ENCODE data around the gene NR2C2AP.
"Not testable (repeated sequence)": the region's sequence is repeated elsewhere in the genome, so short reads cannot be mapped to it uniquely, and the experiment has no call there.

The NR2C2AP gene, protein sequence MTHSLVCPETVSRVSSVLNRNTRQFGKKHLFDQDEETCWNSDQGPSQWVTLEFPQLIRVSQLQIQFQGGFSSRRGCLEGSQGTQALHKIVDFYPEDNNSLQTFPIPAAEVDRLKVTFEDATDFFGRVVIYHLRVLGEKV

DNA sequence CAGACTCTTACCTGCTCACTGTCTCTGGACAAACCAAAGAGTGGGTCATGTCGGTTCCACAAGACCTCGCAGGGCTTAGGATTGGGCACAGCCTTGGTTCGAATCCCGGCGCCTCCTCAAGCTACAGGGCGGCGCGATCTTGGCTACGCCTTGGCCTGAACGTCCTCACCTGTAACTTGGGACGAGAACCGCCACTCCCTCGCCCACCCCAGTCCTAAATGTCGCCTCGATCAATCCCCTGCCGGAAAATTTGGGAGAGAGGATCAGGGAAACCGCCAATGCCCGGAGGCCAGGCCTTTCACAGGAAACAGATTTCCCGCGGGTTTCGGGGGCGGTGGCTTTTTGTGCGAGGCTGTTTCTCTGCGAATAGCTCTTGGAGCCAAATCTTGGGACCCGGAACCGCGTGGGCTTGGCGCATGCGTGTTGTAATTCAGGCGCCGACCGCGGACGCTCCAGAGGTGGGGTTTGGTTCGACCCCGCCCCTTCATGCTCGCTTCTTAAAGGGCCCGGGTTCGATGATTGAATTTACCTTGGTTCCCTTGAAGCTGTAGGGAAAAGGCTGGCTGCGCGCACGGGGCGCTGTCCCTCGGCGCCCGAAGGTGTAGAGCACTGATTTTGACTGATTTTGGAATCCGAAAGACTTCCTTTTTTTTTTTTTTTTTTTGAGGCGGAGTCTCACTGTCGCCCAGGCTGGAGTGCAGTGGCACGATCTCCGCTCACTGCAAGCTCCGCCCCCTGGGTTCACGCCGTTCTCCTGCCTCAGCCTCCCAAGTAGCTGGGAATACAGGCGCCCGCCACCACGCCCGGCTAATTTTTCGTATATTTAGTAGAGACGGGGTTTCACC, at the start of gene NR2C2AP:
Gene NR2C2AP, minus strand, starts transcription at position 403 of the 845 bp plus-strand sequence. Its CDS starts 354 bp downstream, at position 49.
- peak; percentile 93 for DNase-seq (ENCODE audit: low read depth)

DNA sequence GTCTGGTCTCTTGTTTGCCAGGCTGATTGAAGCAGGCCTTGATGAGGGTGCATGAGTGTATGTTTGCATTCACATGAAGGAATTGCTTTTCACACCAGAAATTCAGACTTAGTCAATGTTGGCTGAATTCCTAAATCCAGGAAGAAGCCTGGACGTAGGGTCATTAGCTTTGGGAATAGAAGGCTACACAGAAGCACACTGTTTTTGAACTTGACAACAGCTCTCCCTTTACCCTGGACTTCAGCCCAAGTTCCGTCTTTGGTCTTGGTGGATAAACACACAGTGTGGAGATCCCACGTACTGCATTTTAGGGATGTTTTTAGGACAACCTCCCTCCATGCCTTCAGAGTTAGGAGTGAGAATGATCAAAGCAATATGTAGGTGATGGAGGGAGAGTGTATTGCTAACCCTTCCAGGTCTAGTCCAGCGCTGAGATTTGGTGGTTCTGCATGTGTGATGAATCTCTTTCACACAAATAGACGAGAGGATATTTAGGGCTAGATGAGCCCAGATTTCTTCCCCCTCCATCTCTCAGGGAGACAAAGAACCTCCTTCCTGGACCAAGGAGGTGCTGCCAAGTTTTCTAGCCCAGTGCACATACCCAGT, 47.1 kb upstream of the NR2C2AP start:
- no peak for DNase-seq (ENCODE audit: low read depth)

DNA sequence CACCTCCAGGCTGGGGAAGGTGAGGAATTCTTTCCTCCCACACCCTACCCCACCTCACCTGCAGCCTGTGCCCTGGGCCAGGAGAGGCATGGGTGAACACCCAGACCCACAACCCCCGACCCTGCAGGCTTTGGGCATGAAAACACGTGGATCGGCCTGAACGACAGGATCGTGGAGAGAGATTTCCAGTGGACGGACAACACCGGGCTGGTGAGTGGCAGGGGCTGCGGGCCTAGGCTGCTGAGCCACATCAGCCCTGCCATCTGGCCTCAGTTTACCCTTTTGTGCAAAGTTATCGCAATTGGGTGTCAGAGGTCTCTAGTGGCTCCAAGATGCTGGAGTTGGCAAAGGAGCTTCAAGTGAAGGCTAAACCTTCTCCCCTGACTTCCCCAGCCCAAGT, 37.3 kb upstream of the NR2C2AP start:
- no peak for DNase-seq (ENCODE audit: low read depth)

DNA sequence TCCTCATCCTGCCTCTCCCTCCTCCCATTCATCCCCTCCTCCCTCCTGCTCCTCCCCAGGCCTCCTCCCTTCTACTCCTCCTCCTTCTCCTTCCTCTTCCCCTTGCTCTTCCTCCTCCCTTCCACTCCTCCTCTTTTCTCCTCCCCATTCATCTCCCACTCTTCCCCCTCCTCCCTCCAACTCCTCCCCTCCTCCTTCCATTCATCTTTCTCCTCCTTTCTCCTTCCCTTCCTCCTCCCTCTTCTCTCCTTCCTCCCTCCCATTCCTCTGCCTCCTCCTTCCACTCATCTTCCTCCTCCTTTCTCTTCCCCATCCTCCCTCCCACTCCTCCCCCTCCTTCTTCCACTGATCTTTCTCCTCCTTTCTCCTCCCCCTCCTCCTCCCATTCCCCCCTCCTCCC, 36.5 kb upstream of the NR2C2AP start:
- DNase-seq (ENCODE audit: low read depth): no peak

DNA sequence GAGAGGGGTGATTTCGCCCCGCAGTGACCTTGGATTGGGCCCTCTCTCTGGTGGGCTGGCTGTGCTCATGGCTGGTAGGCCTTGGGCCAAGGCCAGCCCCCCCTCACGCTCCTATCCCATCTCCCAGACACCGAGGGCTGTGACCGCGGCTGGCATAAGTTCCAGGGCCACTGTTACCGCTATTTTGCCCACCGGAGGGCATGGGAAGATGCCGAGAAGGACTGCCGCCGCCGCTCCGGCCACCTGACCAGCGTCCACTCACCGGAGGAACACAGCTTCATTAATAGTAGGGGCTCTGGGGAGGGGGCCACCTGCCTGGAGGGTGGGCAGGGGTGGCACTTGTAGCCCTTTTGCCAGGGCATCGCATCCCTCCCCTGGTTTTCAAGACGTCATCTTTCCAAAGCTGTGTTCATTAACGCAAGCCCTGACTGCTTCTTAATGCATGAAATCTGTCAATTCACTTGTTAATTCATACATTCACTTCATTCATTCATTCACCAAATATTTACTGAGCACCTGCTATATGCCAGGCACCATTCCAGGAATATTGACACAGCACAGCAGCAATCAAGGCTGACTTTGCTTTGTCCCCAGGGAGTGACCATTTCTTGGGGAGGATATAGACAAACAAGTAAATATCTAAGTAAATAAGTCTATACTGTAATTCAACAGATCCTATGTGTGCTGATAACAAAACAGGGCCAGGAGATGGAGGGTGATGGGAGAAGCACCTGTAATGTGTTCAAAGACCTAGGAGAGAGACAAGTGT, 35.1 kb upstream of the NR2C2AP start:
- DNase-seq (ENCODE audit: low read depth): no peak

DNA sequence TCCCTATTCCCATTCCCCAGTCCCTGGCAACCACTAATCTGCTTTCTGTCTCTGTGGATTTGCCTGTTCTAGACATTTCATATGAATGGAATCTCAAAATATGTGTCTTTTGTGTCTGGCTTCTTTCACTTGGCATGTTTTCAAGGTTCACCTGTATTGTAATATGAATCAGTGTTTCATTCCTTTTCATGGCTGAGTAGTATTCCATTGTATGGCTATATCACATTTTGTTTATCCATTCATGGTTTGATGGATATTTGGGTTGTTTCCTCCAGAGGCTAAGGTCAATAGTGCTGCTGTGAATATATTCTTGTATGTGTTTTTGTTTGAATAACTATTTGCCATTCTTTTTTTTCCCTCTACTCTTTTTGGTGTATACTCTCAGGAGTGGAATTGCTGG, 33.0 kb upstream of the NR2C2AP start:
- no peak for DNase-seq (ENCODE audit: low read depth)

DNA sequence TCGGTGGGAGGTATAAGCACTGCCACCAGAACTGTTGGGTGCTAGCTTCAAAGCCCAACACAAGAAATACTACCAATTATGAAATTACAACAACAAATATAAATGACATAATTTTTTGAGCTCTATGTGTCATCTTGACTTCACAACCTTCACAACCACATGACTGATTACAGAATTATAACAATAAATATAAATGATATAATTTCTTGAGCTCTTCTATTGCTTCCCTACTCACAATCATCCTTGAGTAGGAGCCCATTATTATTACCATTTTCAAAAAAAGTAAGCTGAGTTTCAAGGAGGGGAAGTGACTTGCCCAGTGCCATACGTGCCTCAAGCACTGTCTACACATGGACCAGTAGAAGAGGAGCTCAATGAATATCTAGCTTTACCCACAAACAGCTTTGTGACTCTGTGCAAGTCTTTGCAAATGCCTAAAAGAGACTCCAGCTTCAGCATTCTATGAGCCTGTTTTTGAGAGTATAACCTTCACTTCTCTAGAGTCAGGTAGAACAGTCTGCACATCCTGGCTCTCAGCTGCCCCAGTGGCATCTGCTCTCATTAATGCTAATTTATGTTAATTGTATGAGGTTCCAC, 31.1 kb upstream of the NR2C2AP start:
- DNase-seq (ENCODE audit: low read depth): no peak

DNA sequence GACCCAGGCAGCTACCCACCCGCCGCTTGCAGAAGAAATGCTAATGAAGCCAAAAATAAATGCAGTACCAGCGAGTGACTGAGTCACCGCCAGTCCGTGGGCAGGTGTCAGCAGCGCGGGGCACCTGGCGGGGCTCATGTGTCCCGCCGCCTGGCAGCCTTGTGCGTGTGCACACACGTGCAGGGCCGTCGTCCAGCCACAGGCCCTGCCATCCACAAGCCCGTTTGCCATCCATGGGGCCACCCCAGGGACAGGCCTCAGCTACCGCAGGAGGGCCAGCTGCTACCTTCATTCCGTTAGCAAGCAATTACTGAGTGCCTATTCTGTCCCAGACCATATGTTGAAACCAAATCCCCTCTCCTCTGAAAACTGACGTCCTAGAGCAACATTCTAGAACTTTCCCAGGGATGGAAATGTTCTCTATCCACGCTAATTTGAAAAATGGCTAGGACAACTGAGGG, 29.1 kb upstream of the NR2C2AP start:
- DNase-seq (ENCODE audit: low read depth): no peak

DNA sequence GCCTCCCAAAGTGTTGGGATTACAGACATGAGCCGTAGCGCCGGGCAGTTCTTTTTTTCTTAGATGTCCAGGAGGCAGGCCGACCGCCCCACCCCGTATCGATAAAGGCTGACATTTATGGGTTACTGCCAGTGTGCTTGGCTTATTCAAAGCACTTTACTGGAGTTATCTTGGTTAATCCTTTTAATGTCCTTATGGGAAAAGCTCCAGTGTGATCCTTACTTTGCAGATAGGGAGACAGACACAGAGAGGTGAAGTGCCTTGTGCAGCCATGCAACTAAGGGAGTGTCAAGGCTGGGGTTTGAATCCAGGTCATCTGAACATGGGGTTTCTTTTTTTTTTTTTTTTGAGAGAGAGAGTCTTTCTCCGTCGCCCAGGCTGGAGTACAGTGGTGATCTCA, 27.8 kb upstream of the NR2C2AP start:
- DNase-seq (ENCODE audit: low read depth): no peak

DNA sequence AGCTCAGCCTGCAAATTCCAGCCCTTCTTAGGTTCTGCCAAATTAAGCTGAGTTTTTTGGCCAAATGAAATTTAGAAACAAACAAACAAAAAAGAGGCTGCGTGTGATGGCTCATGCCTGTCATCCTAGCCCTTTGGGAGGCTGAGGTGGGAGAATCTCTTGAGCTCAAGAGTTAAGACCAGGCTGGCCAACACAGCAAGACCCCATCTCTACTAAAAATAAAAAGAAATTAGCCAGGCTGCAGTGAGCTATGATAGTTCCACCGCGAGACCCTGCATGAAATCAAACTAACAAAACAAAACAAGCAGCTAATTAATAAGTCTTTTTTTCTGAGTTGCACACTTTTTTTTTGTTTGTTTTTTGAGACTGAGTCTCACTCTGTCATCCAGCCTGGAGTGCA, 26.5 kb upstream of the NR2C2AP start:
- no peak for DNase-seq (ENCODE audit: low read depth)

DNA sequence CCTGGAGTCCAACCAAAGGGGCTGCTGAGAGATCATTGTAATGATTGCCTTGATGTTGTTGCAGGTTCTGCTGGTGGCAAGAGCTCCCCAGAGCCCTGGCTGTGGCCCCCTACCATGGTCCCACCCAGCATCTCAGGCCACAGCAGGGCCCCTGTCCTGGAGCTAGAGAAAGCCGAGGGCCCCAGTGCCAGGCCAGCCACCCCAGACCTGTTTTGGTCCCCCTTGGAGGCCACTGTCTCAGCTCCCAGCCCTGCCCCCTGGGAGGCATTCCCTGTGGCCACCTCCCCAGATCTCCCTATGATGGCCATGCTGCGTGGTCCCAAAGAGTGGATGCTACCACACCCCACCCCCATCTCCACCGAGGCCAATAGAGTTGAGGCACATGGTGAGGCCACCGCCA, 24.0 kb upstream of the NR2C2AP start:
- DNase-seq (ENCODE audit: low read depth): no peak

DNA sequence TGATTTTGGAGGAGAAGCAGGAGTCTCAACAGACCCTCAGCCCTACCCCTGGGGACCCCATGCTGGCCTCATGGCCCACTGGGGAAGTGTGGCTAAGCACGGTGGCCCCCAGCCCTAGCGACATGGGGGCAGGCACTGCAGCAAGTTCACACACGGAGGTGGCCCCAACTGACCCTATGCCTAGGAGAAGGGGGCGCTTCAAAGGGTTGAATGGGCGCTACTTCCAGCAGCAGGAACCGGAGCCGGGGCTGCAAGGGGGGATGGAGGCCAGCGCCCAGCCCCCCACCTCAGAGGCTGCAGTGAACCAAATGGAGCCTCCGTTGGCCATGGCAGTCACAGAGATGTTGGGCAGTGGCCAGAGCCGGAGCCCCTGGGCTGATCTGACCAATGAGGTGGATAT, 23.4 kb upstream of the NR2C2AP start:
- no peak for DNase-seq (ENCODE audit: low read depth)

DNA sequence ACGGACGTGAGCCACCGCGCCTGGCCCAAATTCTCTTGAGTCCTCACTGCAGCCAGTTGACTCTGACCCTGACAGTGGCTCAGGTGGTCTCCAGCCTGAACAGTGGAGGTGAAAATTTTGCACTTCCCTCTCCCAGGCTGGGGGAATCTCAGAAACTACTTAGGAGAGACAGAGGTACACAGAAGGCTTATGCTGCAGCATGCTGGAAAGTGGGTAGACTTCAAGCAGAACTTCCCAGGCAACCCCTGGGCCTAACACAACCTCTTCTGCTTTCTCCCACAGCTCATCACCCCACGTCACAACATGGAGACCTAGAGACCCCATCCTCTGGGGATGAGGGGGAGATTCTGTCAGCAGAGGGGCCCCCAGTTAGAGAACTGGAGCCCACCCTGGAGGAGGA, 23.0 kb upstream of the NR2C2AP start:
- DNase-seq (ENCODE audit: low read depth): no peak

DNA sequence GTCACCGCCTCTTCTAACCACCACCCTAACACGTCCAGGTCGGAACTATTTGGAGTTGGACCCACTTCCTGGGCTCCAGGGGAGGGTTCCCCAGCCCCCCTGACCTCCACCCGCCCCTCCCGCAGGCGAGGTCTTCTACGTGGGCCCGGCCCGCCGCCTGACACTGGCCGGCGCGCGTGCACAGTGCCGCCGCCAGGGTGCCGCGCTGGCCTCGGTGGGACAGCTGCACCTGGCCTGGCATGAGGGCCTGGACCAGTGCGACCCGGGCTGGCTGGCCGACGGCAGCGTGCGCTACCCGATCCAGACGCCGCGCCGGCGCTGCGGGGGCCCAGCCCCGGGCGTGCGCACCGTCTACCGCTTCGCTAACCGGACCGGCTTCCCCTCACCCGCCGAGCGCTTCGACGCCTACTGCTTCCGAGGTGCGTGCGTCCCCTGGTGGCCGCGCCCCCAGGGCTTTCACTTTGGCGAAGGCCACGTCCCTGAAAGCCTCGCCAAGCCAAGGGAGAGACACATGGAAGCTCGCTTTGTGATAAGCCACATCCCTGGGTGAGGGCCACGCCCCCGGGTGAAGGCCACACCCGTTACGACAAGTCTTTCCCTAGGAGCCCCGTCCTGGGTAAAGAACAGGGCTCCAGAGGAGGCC, 21.8 kb upstream of the NR2C2AP start:
- peak; percentile 83 for DNase-seq (ENCODE audit: low read depth)

DNA sequence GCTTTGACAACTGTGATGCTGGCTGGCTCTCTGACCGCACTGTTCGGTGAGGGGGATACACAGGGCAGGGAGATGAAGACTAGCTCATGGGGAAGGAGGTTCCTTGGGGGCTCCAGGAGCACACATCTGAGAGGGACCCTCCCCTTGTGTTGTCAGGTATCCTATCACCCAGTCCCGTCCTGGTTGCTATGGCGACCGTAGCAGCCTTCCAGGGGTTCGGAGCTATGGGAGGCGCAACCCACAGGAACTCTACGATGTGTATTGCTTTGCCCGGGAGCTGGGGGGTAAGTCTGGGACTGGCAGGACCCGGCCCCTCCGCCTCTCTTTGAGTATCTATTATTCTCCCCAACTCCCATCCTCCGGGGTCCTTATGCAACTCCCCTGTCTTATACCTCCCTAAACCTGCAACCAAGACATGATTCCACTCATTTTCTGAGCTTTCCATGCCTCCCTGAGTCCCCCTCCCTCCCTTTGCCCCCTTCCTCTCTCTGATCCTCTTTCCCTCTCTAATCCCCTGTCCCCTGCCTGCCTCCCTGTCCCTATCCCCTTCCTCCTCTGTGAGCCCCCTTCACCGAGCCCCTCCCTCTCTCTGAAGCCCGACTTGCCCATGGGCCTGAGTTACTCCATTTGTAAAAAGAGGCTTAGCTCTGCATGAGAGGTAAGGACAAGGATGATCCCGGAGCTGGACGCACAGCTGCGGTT, 21.1 kb upstream of the NR2C2AP start:
- no peak for DNase-seq (ENCODE audit: low read depth)

DNA sequence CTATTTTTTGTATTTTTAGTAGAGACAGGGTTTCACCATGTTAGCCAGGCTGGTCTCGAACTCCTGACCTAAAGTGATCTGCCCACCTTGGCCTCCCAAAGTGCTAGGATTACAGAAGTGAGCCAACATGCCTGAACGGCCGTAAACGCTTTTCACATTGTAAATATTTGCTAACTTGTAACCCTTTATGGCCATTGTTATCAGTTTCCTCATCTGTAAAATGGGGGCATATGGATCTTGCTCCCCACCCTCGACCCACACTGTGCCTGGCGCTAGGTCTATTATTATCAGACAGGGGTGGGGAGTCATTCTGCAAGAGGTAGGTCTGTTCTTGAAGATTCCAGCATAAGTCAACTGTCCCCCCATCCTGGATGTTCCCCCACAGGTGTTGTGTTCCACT, 20.4 kb upstream of the NR2C2AP start:
- no peak for DNase-seq (ENCODE audit: low read depth)

DNA sequence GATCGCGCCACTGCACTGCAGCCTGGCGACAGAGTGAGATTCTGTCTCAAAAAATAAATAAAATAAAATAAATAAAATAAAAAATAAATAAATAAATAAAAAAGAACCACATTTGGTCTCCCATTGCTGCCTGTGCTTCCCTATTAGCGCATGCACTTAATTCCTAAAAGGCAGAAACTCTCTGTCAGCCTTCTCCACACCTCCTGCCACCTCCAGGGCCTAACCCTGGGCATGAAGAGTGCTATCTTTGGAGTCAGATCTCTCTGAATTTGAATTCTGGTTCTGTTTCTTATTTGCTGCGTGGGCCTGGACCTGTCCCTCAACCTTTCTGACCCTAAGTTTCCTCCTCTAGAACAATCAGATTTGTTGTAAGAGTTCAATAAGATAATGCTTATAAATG, 19.8 kb upstream of the NR2C2AP start:
- DNase-seq (ENCODE audit: low read depth): no peak

DNA sequence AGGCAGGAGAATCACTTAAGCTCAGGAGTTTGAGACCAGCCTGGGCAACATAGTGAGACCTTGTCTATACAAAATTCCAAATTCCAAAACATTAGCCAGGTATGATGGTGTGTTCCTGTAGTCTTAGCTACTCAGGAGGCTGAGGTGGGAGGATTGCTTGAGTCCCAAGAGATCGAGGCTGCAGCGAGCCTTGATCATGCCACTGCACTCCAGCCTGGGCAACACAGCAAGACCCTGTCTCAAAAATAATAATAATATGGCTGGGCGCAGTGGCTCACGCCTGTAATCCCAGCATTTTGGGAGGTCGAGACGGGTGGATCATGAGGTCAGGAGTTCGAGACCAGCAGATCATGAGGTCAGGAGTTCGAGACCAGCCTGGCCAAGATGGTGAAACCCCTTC, 17.8 kb upstream of the NR2C2AP start:
- DNase-seq (ENCODE audit: low read depth): not testable (repeated sequence)

DNA sequence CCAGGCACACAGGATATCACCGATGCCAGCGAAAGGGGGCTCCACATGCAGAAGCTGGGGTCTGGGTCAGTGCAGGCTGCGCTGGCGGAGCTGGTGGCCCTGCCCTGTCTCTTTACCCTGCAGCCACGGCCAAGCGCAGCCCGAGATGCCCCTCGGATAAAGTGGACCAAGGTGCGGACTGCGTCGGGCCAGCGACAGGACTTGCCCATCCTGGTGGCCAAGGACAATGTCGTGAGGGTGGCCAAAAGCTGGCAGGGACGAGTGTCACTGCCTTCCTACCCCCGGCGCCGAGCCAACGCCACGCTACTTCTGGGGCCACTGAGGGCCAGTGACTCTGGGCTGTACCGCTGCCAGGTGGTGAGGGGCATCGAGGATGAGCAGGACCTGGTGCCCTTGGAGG, 15.7 kb upstream of the NR2C2AP start:
- DNase-seq (ENCODE audit: low read depth): no peak

DNA sequence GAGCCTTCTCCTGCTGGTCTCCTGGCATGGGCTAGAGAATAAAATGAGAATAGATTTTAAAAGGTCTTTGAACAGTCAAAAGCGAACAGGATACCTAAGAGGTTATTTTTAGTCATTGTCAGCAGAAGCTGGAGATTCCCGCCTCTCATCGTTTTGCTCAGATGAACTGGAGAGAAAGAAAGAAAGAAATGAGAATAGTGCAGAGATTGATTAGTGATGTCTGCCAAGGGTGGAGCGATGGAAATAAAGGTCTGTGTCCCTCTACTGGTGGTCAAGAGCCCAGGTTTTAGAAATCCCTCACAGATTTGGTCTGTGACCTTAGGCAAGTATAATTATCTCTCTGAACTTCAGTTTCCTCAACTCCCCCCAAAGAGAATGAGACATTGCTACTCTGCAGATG, 13.9 kb upstream of the NR2C2AP start:
- peak; percentile 76 for DNase-seq (ENCODE audit: low read depth)

DNA sequence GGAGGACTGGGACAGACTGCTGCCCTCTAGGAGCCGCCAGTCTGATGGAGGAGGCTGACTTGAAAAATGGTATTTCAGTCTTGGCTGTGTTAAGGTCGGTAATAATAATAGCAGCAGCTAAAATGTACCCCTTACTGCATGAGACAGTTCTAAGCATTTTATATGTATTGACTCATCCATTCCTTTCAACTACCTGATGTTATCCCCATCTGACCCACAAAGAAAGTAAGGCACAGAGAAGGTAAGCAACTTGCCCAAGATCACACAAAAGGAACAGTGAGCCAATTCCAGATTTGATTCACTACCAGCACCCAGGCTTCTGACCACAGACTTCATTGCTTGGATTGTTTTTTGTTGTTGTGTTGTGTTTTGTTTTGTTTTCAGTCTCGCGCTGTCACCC, 12.6 kb upstream of the NR2C2AP start:
- no peak for DNase-seq (ENCODE audit: low read depth)
